KMS-11 (cell line): Measurements from ENCODE around the gene KLC4.

Experiments
- H2AFZ ChIP-seq: fragments of 200-600 bp; sonication (generic); 2 replicates; pipeline ENCODE4 v1.6.1; 2016; ENCODE audit warnings: antibody characterized with exemption, mixed run types, low read depth
- H3K27ac ChIP-seq: fragments of 200-600 bp; sonication (generic); 2 replicates; pipeline ENCODE4 v1.6.1; 2016; ENCODE audit warnings: mild to moderate bottlenecking, mixed run types
- H3K27me3 ChIP-seq: fragments of 200-600 bp; sonication (generic); 2 replicates; pipeline ENCODE4 v1.6.1; 2017; ENCODE audit warnings: mild to moderate bottlenecking, low read depth, mixed run types, moderate library complexity; ENCODE audit not compliant: insufficient read depth
- H3K36me3 ChIP-seq: fragments of 200-600 bp; sonication (generic); 2 replicates; pipeline ENCODE4 v1.6.1; 2017; ENCODE audit warnings: mild to moderate bottlenecking, mixed run types; ENCODE audit not compliant: insufficient read depth
- H3K4me1 ChIP-seq: fragments of 200-600 bp; sonication (generic); 2 replicates; pipeline ENCODE4 v1.6.1; 2016; ENCODE audit warnings: mild to moderate bottlenecking, low read depth, mixed run types; ENCODE audit not compliant: poor library complexity, severe bottlenecking
- H3K4me2 ChIP-seq: fragments of 200-600 bp; sonication (generic); 2 replicates; pipeline ENCODE4 v1.7.0; 2016; ENCODE audit warnings: mild to moderate bottlenecking, mixed run types
- H3K4me3 ChIP-seq: fragments of 200-600 bp; sonication (generic); IDR thresholded peaks from 2 replicates; pipeline ENCODE4 v1.6.1; 2017; ENCODE audit warnings: low read depth, low read length, mixed read lengths; ENCODE audit not compliant: insufficient read depth
- H3K79me2 ChIP-seq: fragments of 200-600 bp; sonication (generic); 2 replicates; pipeline ENCODE4 v1.6.1; 2016; ENCODE audit warnings: low read depth, mixed run types; ENCODE audit not compliant: insufficient read depth
- H3K9ac ChIP-seq: fragments of 200-600 bp; sonication (generic); 2 replicates; pipeline ENCODE4 v1.6.1; 2016; ENCODE audit warnings: mild to moderate bottlenecking, mixed run types
- H4K20me1 ChIP-seq: fragments of 200-600 bp; sonication (generic); 2 replicates; pipeline ENCODE4 v1.6.1; 2016; ENCODE audit warnings: mild to moderate bottlenecking, mixed run types; ENCODE audit not compliant: insufficient read depth
- TF ChIP-seq, protein P1 (sequence below): fragments of 200-600 bp; sonication (generic); conservative IDR thresholded peaks from 2 replicates; pipeline ENCODE4 v1.6.1; 2017; ENCODE audit warnings: low read depth, mild to moderate bottlenecking, antibody characterized with exemption, low read length, moderate library complexity, mixed read lengths

KLC4 gene

DNA sequence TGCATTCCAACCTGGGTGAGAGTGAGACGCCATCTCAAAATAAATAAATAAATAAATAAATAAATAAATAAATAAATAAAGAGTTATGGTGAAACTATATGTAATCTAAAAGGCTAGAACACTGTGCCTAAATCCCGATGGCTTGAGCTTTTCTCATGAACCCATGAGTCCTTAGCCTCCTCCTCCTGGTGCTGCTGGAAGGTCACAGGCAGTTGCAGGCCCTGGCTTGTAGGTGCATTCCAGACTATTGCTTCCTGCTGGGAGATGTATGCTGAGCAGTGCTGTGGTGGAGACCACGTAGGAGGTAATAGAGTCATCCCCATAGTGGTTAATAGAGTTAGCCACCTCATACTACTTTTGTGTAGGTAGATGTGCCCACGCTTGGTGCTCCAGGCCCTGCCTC is 29.2 kb downstream of the KLC4 start:
- H3K4me2 ChIP-seq = no peak overlapping the region
- H3K27ac ChIP-seq = no peak overlapping the region
- H2AFZ ChIP-seq = no peak overlapping the region
- H4K20me1 ChIP-seq = no peaks in the 10 kb centered on the region
- H3K9ac ChIP-seq = no peak overlapping the region
- TF ChIP-seq, protein P1, sequence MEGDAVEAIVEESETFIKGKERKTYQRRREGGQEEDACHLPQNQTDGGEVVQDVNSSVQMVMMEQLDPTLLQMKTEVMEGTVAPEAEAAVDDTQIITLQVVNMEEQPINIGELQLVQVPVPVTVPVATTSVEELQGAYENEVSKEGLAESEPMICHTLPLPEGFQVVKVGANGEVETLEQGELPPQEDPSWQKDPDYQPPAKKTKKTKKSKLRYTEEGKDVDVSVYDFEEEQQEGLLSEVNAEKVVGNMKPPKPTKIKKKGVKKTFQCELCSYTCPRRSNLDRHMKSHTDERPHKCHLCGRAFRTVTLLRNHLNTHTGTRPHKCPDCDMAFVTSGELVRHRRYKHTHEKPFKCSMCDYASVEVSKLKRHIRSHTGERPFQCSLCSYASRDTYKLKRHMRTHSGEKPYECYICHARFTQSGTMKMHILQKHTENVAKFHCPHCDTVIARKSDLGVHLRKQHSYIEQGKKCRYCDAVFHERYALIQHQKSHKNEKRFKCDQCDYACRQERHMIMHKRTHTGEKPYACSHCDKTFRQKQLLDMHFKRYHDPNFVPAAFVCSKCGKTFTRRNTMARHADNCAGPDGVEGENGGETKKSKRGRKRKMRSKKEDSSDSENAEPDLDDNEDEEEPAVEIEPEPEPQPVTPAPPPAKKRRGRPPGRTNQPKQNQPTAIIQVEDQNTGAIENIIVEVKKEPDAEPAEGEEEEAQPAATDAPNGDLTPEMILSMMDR = no peak
- no peaks in the 10 kb centered on the region for H3K36me3 ChIP-seq
- H3K79me2 ChIP-seq = no peaks in the 10 kb centered on the region
- no peaks in the 10 kb centered on the region for H3K27me3 ChIP-seq
- H3K4me3 ChIP-seq = no peak overlapping the region
- no peaks in the 10 kb centered on the region for H3K4me1 ChIP-seq

DNA sequence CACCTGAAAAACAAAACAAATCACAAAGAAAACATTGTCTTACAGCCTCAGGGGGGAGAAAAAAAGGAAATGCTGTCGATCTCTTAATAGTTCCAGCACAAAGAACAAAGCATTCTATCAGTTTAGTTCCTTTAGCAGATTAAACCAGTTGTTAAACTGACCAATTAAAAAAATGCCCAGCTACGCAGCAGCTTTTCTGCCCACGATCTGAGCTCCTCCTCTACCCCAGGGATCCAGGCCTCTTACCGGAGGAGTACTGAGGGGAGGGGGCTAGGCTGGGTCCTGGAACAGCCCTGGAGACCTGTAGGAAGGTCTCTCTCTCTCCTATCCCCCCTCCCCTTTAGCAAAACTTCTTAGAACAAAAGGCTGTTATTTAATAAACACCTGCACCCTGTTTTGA is 30.0 kb downstream of the KLC4 start:
- no peaks in the 10 kb centered on the region for H3K79me2 ChIP-seq
- H2AFZ ChIP-seq = no peak overlapping the region
- no peak overlapping the region for H3K9ac ChIP-seq
- no peaks in the 10 kb centered on the region for H3K27me3 ChIP-seq
- no peaks in the 10 kb centered on the region for H4K20me1 ChIP-seq
- TF ChIP-seq, protein P1 = no peak
- H3K4me1 ChIP-seq = no peaks in the 10 kb centered on the region
- H3K4me3 ChIP-seq = no peak overlapping the region
- H3K4me2 ChIP-seq = no peak overlapping the region
- H3K36me3 ChIP-seq = no peaks in the 10 kb centered on the region
- H3K27ac ChIP-seq = no peak overlapping the region

DNA sequence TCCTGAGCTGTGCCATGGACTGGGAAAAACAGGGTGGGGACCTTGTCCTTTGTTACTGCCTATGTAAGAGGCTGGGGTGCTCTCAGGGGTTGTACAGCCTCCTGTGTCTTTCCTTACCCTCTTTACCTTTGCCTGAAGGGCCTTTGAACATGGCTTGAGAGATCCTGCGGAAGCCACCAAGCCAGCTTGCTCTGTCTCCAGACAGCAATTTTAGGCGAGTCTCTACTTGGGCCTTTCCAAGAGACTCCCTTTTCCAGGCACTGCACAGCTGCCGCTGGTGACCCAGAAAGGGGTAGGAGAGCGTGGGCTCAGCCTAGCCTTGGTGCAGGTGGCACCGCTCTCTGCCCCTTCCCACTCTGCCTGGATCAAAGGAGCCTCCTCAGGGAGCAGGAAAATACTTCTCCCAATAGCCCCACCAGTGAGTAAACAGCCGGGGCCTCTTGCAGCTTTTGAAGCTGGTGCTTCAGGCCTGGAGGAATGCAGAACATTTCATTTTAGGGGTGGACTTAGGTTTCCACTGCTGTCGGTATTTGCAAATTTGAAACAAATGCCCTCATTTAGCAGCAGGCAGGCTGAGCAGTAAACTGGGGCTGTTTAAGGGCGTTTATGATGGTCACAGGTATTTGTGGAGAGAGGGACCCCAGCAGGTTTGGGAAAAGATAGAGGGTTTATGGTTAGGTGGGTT is 30.6 kb downstream of the KLC4 start:
- H3K4me2 ChIP-seq = no peak overlapping the region
- no peak overlapping the region for H2AFZ ChIP-seq
- H3K79me2 ChIP-seq = no peaks in the 10 kb centered on the region
- no peak overlapping the region for H3K4me3 ChIP-seq
- H4K20me1 ChIP-seq = no peaks in the 10 kb centered on the region
- H3K9ac ChIP-seq = no peak overlapping the region
- H3K4me1 ChIP-seq = no peaks in the 10 kb centered on the region
- no peaks in the 10 kb centered on the region for H3K27me3 ChIP-seq
- TF ChIP-seq, protein P1 = no peak
- H3K36me3 ChIP-seq = no peaks in the 10 kb centered on the region
- H3K27ac ChIP-seq = no peak overlapping the region

DNA sequence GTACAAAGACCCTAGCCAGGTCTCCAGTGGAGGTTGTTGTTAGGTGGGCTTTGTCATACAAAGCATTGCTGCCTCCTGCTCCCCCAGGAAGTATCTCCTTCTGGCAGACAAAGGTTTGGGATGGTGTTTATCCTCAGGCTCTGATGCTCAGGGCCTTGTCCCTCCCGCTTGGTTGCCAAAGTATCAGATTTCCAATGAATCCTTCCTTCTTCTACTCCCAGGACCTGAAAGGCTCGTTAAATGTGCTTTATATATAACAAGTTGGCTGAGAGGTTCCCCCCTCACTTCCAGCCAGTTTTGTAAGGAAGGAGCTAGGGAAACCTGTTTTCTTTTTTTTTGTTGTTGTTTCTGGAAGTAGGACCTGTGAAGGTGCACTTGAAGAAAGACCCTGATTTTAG is 31.1 kb downstream of the KLC4 start:
- no peaks in the 10 kb centered on the region for H3K79me2 ChIP-seq
- H3K27ac ChIP-seq = no peak overlapping the region
- H3K9ac ChIP-seq = no peak overlapping the region
- no peak overlapping the region for H3K4me2 ChIP-seq
- H2AFZ ChIP-seq = no peak overlapping the region
- no peaks in the 10 kb centered on the region for H3K27me3 ChIP-seq
- no peaks in the 10 kb centered on the region for H3K36me3 ChIP-seq
- H4K20me1 ChIP-seq = no peaks in the 10 kb centered on the region
- TF ChIP-seq, protein P1 = no peak
- H3K4me1 ChIP-seq = no peaks in the 10 kb centered on the region
- H3K4me3 ChIP-seq = no peak overlapping the region
